Activated CD4-positive, alpha-beta T cell treated with anti-CD3 and anti-CD28 coated beads, Interleukin-10, Interleukin-2, amounts not matched to agents 100 ng/mL and 50 ng/mL, durations not matched to agents 16 hours and 8 hours (primary cell): ENCODE data around the gene CAB39L.

ENCODE experiments used
- DNase-seq: peaks from one replicate; pipeline ENCODE4 v3.0.0-alpha.2; 2020

The CAB39L gene

GRCh38 chr13:49395878-49396380 lies 47.9 kb downstream of the CAB39L start:
- DNase-seq, result no peak

GRCh38 chr13:49395451-49395865 lies 48.4 kb downstream of the CAB39L start:
- DNase-seq, result no peak

- DNase-seq, result no peak
Observed at GRCh38 chr13:49388091-49388635, 55.7 kb downstream of the CAB39L start.

- no peak for DNase-seq
Observed at GRCh38 chr13:49386664-49387063, 57.2 kb downstream of the CAB39L start.

GRCh38 chr13:49376121-49376520 lies 67.7 kb downstream of the CAB39L start:
- no peak for DNase-seq

GRCh38 chr13:49374585-49375290 lies 69.1 kb downstream of the CAB39L start:
- peak; percentile 11 for DNase-seq

- DNase-seq, result no peak
Observed at GRCh38 chr13:49373716-49374115, 70.1 kb downstream of the CAB39L start.

GRCh38 chr13:49371943-49372613 lies 71.8 kb downstream of the CAB39L start:
- DNase-seq, result no peak

- DNase-seq, result no peak
Observed at GRCh38 chr13:49370371-49370770, 73.5 kb downstream of the CAB39L start.

- DNase-seq, result no peak
Observed at GRCh38 chr13:49369866-49370265, 74.0 kb downstream of the CAB39L start.

GRCh38 chr13:49368688-49369087 lies 75.2 kb downstream of the CAB39L start:
- DNase-seq, result no peak

- DNase-seq, result no peak
Observed at GRCh38 chr13:49367640-49368422, 76.0 kb downstream of the CAB39L start.

- no peak for DNase-seq
Observed at GRCh38 chr13:49366841-49367240, 77.0 kb downstream of the CAB39L start.

- DNase-seq, result no peak
Observed at GRCh38 chr13:49357694-49358093, 86.2 kb downstream of the CAB39L start.

- no peak for DNase-seq
Observed at GRCh38 chr13:49356223-49356622, 87.6 kb downstream of the CAB39L start.

- no peak for DNase-seq
Observed at GRCh38 chr13:49354719-49355118, 89.1 kb downstream of the CAB39L start.

- DNase-seq, result no peak
Observed at GRCh38 chr13:49353908-49354307, 90.0 kb downstream of the CAB39L start.

GRCh38 chr13:49351871-49352270 lies 92.0 kb downstream of the CAB39L start:
- DNase-seq, result peak; percentile 4

GRCh38 chr13:49348751-49349150 lies 95.1 kb downstream of the CAB39L start:
- no peak for DNase-seq

GRCh38 chr13:49347650-49348385 lies 96.0 kb downstream of the CAB39L start:
- DNase-seq, result no peak

- no peak for DNase-seq
Observed at GRCh38 chr13:49346460-49346859, 97.4 kb downstream of the CAB39L start.

- no peak for DNase-seq
Observed at GRCh38 chr13:49343731-49344130, 100.1 kb downstream of the CAB39L start.

- DNase-seq, result no peak
Observed at GRCh38 chr13:49343255-49343654, 100.6 kb downstream of the CAB39L start.
